Rectal smooth muscle tissue (tissue), 1 donor: ENCODE measurements around the gene RIGI.
"Not testable (repeated sequence)": the region's sequence is repeated elsewhere in the genome, so short reads cannot be mapped to it uniquely, and the experiment has no call there.

Experiments
- H3K27ac ChIP-seq: one replicate; pipeline ENCODE4 v1.7.0; 2013; ENCODE audit warnings: low read depth, low read length, inconsistent platforms
- H3K27me3 ChIP-seq: one replicate; pipeline ENCODE4 v1.7.0; 2013; ENCODE audit warnings: low read length; ENCODE audit not compliant: control insufficient read depth, insufficient read depth
- H3K36me3 ChIP-seq: one replicate; pipeline ENCODE4 v1.7.0; 2013; ENCODE audit warnings: low read length; ENCODE audit not compliant: control insufficient read depth, insufficient read depth
- H3K4me1 ChIP-seq: one replicate; pipeline ENCODE4 v1.7.0; 2013; ENCODE audit warnings: low read length; ENCODE audit not compliant: control insufficient read depth, insufficient read depth
- H3K4me3 ChIP-seq: one replicate; pipeline ENCODE4 v1.7.0; 2013; ENCODE audit warnings: low read length
- H3K9ac ChIP-seq: one replicate; pipeline ENCODE4 v1.7.0; 2013; ENCODE audit warnings: low read length

The RIGI gene

DNA sequence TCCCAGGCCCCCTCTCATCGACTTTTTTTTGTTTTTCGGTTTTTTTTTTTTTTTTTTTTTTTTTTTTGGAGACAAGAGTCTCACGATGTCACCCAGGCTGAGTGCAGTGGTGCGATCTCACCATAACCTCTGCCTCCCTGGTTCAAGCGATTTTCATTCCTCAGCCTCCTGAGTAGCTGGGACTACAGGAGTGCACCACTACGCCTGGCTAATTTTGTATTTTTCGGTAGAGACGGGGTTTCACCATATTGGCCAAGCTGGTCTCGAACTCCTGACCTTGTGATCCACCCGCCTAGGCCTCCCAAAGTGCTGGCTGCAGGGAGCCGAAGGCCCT is 1.5 kb downstream of the RIGI start:
- H3K27me3 ChIP-seq, H3K9ac ChIP-seq, H3K27ac ChIP-seq, H3K4me1 ChIP-seq, H3K36me3 ChIP-seq: not testable (repeated sequence)
- peak overlapping the region; percentile 94 for H3K4me3 ChIP-seq

DNA sequence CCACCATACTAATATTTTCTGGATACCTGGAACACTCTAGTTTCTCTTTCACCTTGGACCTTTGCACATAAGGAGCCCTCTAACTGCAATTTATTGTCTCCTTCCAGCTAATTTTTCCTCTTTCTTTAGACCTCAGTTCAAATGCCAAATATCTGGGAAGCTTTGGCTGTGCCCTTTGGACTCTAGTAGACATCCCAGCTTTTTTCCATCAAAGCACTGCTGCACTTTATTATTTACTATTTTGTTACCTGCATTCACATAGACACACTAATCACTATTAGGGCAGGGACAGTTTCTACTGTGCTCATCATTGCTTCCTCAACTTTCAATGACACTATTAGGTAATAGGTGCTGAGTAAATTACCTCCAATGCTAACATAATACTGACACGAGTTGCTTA is 2.1 kb downstream of the RIGI start:
- Histone ChIP-seq H3K9ac (no peak overlapping the region), H3K36me3 (no peaks in the 10 kb centered on the region), H3K4me1 (peaks cover 3% of the 10 kb centered on the region), H3K4me3 (no peak overlapping the region), H3K27me3 (no peaks in the 10 kb centered on the region), H3K27ac (no peak overlapping the region)

- H3K27ac ChIP-seq, result no peak overlapping the region
- no peaks in the 10 kb centered on the region for H3K27me3 ChIP-seq
- H3K4me1 ChIP-seq, result no peaks in the 10 kb centered on the region
- no peaks in the 10 kb centered on the region for H3K36me3 ChIP-seq
- H3K4me3 ChIP-seq, result no peak overlapping the region
- H3K9ac ChIP-seq, result no peak overlapping the region
Measured at GRCh38 chr9:32518276-32518675, 7.7 kb downstream of the RIGI start.

GRCh38 chr9:32516241-32516640 is 9.8 kb downstream of the RIGI start:
- Histone ChIP-seq H3K4me3 (no peak overlapping the region), H3K4me1 (no peaks in the 10 kb centered on the region), H3K27ac (no peak overlapping the region), H3K36me3 (no peaks in the 10 kb centered on the region), H3K27me3 (no peaks in the 10 kb centered on the region), H3K9ac (no peak overlapping the region)

DNA sequence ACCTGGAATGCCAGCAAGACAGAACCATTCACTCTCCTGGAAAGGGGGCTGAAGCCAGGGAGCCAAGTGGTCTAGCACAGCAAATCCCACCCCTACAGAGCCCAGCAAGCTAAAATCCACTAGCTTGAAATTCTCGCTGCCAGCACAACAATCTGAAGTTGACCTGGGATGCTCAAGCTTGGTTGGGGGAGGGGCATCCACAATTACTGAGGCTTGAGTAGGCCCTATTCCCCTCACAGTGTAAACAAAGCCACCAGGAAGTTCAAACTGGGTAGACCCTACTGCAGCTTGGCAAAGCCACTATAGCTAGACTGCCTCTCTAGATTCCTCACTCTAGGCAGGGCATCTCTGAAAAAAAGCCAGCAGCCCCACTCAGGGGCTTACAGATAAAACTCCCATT is 17.3 kb downstream of the RIGI start:
- H3K27me3 ChIP-seq, result no peaks in the 10 kb centered on the region
- H3K4me1 ChIP-seq, result no peaks in the 10 kb centered on the region
- H3K27ac ChIP-seq, result no peak overlapping the region
- no peak overlapping the region for H3K9ac ChIP-seq
- no peaks in the 10 kb centered on the region for H3K36me3 ChIP-seq
- H3K4me3 ChIP-seq, result no peak overlapping the region

DNA sequence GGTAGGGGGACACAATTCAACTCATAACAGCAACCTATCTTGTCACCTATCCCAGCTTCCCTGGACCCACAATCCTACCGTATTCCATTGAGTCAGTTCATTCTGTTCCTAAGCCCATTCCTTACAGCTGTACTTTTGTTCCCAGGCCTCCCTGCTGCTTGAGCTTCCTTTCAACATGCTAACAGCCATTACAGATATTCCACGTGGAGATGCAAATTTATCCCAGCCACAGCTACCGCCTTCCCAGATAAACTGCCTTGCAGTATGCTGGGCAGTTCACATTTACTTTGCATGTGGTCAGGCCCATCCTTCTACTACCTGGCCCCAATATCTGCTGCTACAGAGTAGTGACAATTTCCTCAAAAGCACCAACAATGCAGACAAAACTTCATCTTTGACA is 23.0 kb downstream of the RIGI start:
- no peaks in the 10 kb centered on the region for H3K4me1 ChIP-seq
- H3K27ac ChIP-seq, result no peak overlapping the region
- H3K36me3 ChIP-seq, result no peaks in the 10 kb centered on the region
- H3K9ac ChIP-seq, result no peak overlapping the region
- no peak overlapping the region for H3K4me3 ChIP-seq
- no peaks in the 10 kb centered on the region for H3K27me3 ChIP-seq

DNA sequence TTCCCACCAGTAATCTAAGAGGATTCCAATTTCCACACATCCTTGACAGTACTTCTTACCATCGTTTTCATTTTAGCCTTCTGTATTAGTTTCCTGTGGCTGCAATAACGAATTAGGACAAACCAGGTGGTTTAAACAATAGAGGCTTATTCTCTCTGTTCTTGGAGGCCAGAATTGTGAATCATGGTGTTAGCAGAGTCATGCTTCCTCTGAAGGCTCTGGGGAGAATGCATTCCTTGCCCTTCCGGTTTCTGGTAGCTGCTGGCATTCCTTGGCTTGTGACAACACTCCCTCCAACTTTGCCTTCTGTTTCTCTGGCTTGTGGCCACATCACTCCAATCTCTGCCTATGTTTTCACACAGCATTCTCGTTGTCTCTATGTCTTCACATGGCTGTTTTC is 23.5 kb downstream of the RIGI start:
- no peak overlapping the region for H3K27ac ChIP-seq
- H3K36me3 ChIP-seq, result no peaks in the 10 kb centered on the region
- H3K4me3 ChIP-seq, result no peak overlapping the region
- H3K27me3 ChIP-seq, result no peaks in the 10 kb centered on the region
- H3K9ac ChIP-seq, result no peak overlapping the region
- H3K4me1 ChIP-seq, result no peaks in the 10 kb centered on the region

DNA sequence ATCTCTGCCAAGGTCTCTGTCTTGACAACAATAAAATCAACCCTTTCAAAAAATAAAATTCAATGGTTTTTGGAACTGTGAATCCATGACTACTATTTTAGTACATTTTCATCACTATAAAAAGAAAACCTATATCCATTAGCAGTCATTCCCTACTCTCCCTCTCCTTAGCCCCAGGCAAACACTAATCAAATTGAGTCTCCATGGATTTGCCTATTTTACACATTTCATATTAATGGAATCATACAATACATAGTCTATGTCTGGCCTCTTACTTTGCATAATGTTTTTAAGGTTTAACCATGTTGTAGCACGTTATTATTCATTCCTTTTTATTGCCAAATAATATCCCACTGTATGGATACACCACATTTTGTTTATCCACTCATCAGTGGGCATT is 24.1 kb downstream of the RIGI start:
- Histone ChIP-seq H3K27me3 (no peaks in the 10 kb centered on the region), H3K27ac (no peak overlapping the region), H3K9ac (no peak overlapping the region), H3K4me1 (no peaks in the 10 kb centered on the region), H3K4me3 (no peak overlapping the region), H3K36me3 (no peaks in the 10 kb centered on the region)

DNA sequence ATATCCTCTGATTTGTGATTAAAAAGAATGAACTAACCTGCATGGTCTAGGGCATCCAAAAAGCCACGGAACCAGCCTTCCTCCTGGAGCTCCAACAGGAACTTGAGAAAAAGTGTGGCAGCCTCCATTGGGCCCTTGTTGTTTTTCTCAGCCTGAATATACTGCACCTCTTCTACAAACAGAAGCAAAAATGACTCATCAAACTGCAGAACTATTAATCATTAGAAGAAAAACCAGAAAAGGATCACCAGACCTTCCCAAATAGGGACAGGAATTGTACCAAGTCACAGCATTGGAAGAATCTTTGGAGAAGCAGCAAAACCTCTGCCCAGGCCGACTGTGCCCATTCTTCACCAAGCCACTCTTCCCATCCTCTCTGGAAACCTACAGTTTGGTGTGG is 25.2 kb downstream of the RIGI start:
- no peaks in the 10 kb centered on the region for H3K36me3 ChIP-seq
- no peak overlapping the region for H3K4me3 ChIP-seq
- no peaks in the 10 kb centered on the region for H3K27me3 ChIP-seq
- no peak overlapping the region for H3K27ac ChIP-seq
- no peak overlapping the region for H3K9ac ChIP-seq
- H3K4me1 ChIP-seq, result no peaks in the 10 kb centered on the region

- Histone ChIP-seq H3K36me3 (no peaks in the 10 kb centered on the region), H3K4me1 (no peaks in the 10 kb centered on the region), H3K27ac (no peak overlapping the region), H3K4me3 (no peak overlapping the region), H3K27me3 (no peaks in the 10 kb centered on the region), H3K9ac (no peak overlapping the region)
Measured at GRCh38 chr9:32497921-32498320, 28.1 kb downstream of the RIGI start.

DNA sequence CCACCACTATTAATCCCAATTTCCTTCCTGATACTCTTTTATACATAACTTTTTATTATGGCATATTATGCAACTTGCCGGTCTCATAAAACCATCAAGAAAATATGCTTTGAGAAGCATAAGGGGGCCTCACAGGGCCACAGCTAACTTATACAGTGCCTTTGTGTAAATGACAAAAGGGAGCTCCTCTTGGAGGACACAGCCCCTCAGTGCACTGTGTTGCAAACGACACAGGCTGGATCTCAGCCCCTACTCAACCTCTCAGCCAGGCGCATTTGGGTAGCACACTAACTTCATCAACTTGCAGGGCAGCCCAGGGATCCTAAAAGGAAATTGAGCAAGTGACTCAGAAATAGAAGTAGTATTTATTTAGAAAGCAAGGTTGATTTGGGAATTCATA is 35.4 kb downstream of the RIGI start:
- H3K36me3 ChIP-seq, result peaks cover 20% of the 10 kb centered on the region
- no peak overlapping the region for H3K9ac ChIP-seq

GRCh38 chr9:32487981-32488380 is 38.0 kb downstream of the RIGI start:
- Histone ChIP-seq H3K27ac (no peak overlapping the region), H3K27me3 (no peaks in the 10 kb centered on the region), H3K36me3 (peaks cover 25% of the 10 kb centered on the region)

More for the DNA sequence above, 35.4 kb downstream of the RIGI start:
- Histone ChIP-seq H3K4me3 (no peak overlapping the region), H3K27ac (no peak overlapping the region), H3K4me1 (no peaks in the 10 kb centered on the region), H3K27me3 (no peaks in the 10 kb centered on the region)

GRCh38 chr9:32486839-32487562 is 39.0 kb downstream of the RIGI start:
- Histone ChIP-seq H3K4me1 (no peaks in the 10 kb centered on the region), H3K27me3 (no peaks in the 10 kb centered on the region), H3K36me3 (peaks cover 25% of the 10 kb centered on the region), H3K9ac (no peak overlapping the region), H3K27ac (no peak overlapping the region), H3K4me3 (no peak overlapping the region)

More at GRCh38 chr9:32487981-32488380, 38.0 kb downstream of the RIGI start:
- no peak overlapping the region for H3K9ac ChIP-seq
- no peak overlapping the region for H3K4me3 ChIP-seq
- no peaks in the 10 kb centered on the region for H3K4me1 ChIP-seq
